Measurements from ENCODE around the gene MFGE8. TPM values are rescaled to one million over a fixed set of nuclear protein-coding genes. Genes with fewer than 3 reads are reported as not detected.

MFGE8 gene
- polyA plus RNA-seq, 6 donors from 2014 or later, result 1.2 to 4.0 (median 1.8) TPM; not detected in 1

DNA sequence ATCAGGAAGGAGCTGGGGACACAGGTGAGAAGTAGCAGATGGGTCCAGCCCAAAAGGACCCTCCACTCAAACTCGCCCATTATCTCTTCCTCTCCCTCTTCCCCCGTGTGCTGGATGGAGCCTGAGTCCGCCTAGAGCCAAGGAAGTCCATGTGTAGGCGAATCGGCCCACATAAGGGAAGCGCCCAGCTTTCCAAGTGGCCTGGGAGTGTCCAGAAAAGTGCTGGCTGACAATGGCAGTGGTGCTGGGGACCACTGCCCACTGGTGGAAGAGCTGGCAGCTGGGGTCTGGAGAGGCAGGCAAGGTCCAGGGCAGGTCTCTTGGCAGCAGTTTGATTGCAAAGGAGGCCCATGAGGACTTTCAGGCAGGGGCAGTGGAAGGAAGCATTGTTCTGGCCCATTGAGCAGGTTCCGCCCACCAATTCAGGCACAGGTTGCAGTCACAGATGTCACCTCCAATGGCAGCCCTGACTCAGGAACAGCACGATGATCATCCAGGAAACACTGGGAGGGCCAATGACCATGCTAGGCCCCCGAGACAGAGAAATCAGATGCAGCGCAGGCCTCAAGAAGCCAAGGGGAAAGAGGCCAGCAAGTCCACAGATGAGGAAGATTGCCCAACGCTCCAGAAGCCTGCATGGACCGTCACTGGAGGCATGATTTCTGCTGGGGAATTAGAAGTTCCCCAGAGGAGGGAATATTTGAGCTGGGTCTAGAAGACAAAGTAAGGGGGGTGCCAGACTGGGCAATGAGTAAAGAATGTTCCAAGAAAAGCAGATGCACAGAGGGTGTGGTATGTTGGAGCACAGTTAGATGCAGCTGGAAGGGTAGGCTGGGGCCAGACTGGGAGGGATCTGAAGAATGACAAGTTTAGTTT, 3.0 kb downstream of the MFGE8 start:
- Mint-ChIP-seq H3K4me1 (peaks cover 13 to 27% (median 19%) of the 10 kb centered on the region in 3 donors), H3K36me3 (no peaks in the 10 kb centered on the region), H3K27ac (peak overlapping the region in 4 of 6 donors; percentile 23 to 76 (median 56)), H3K4me3 (peak overlapping the region in 3 of 8 donors; percentile 64 to 89 (median 71)), H3K9me3 (no peaks in the 10 kb centered on the region), H3K27me3 (no peaks in the 10 kb centered on the region)
- ATAC-seq (ENCODE audit: low read depth in 2 of 2) (no peak), DNase-seq (no peak)

DNA sequence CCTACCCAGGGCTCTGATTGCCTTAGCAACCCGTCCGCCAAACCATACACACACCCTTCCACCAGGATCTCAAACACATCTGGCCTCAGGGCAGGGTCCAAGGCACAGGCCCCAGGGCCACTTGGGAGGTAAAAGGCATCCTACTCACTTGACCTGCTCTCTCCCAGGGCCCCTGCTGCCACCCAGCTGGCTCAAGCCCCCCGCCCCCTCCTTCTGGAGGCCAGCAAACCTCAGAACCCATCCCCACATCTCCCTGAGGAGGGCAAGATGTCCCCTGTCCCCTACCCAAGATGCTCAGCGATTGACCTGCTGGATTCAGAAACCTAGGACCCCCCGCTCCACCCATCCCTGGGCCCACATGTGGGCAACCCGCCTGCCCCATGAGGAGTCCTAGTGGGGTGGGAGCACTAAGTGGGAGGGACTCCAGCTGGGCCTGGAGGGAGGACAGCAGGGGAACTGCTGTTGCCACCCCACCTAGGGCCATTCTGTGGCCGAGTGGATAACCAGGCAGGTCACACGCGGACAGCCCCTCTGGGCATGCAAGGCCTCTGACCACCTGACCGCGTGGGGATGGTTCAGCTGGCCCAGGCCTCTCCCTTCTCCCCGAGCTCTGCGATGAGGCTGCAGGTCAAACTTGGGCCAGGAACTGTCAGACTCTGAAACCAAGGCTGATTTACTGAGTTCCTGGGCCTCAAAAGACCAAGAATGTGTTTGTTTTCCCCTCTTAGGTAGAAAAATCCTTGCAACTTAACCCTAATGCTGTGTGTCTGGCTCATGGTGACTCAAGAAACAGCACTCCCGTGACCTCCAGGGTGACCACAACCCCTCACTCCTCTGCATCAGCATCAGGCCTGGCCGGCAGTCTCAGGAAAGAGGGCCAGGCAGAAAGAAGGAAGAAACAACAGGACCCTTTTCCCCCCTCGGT, 4.2 kb downstream of the MFGE8 start:
- no peak for ATAC-seq (ENCODE audit: low read depth in 2 of 2)

DNA sequence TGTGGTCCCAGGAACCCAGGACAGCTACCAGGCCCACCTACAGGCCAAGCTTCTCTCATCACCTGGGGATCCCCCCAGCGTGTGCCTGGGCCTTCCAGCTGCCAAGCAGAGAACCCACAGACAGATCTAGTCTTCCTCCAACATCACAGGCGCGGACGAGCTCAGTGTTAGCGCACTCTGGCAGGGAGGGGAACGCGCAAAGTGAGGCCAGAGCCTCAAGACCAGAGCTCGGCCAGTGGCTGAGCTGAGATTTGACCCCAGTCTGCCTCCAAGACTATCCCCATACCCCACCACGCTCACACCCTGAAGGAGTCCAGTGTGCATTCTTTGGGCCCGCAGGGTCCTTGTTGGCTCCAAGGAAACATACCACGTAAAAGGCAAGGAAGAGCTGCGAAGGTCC, 5.1 kb downstream of the MFGE8 start:
- Mint-ChIP-seq H3K36me3 (no peaks in the 10 kb centered on the region), H3K4me1 (peaks cover 7 to 29% (median 28%) of the 10 kb centered on the region in 3 donors), H3K27me3 (no peaks in the 10 kb centered on the region), H3K4me3 (no peak overlapping the region), H3K27ac (no peak overlapping the region), H3K9me3 (no peaks in the 10 kb centered on the region)
- DNase-seq, result no peak
- ATAC-seq (ENCODE audit: low read depth in 2 of 2), result no peak

More for the DNA sequence above, 4.2 kb downstream of the MFGE8 start:
- Mint-ChIP-seq H3K4me3 (peak overlapping the region in 1 of 8 donors; percentile 18), H3K27ac (peak overlapping the region in 1 of 6 donors; percentile 76), H3K36me3 (no peaks in the 10 kb centered on the region), H3K9me3 (no peaks in the 10 kb centered on the region), H3K4me1 (peaks cover 13 to 36% (median 31%) of the 10 kb centered on the region in 3 donors), H3K27me3 (no peaks in the 10 kb centered on the region)
- no peak for DNase-seq

DNA sequence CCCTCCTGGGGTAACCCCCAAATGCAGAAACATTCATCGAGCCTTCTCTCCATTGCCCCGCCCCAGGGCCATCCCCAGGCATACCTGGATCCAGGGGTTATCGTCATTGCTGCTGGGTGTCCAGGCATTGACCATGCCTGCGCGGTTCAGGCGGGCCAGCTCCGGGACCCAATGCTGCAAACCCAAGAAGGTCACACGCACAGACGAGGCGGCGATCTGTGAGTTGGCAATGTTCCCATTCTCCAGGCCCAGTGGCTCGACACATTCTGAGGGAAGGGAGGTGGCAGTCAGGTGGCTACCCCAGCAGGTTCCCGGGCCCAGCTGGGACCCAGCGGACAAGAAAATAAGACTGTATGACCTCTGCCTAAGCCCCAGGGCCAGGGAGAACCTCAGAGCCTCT, 6.1 kb downstream of the MFGE8 start:
- no peaks in the 10 kb centered on the region for H3K27me3 Mint-ChIP-seq
- no peaks in the 10 kb centered on the region for H3K36me3 Mint-ChIP-seq
- DNase-seq, result no peak
- no peaks in the 10 kb centered on the region for H3K9me3 Mint-ChIP-seq
- no peak overlapping the region for H3K27ac Mint-ChIP-seq
- ATAC-seq (ENCODE audit: low read depth in 2 of 2), result no peak
- no peak overlapping the region for H3K4me3 Mint-ChIP-seq
- H3K4me1 Mint-ChIP-seq, result peaks cover 6 to 24% (median 22%) of the 10 kb centered on the region in 3 donors

DNA sequence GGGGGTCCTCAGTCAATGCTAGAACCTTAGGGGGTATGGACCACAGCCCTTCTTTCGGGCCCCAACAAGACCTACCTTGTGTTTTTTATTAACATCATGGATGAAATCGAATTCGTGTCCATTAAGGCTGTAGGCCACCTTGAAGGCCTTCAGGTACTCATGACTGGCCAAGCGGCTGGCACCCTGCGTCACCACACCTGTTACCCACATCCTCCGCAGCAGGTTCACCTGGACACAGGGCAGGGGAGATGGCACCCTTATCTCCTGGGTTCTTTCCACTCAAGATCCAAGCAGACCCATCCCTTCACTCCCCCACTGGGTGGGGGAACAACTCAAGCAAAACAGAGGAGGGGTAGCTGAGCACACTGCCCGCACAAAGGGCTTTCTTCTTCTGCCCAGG, 6.6 kb downstream of the MFGE8 start:
- no peaks in the 10 kb centered on the region for H3K27me3 Mint-ChIP-seq
- DNase-seq (no peak), ATAC-seq (ENCODE audit: low read depth in 2 of 2) (no peak)
- H3K4me3 Mint-ChIP-seq, result peak overlapping the region in 1 of 8 donors; percentile 42
- no peaks in the 10 kb centered on the region for H3K9me3 Mint-ChIP-seq
- peaks cover 4 to 20% (median 19%) of the 10 kb centered on the region in 3 donors for H3K4me1 Mint-ChIP-seq
- H3K27ac Mint-ChIP-seq, result peak overlapping the region in 2 of 6 donors; percentile 16 to 54
- H3K36me3 Mint-ChIP-seq, result no peaks in the 10 kb centered on the region

DNA sequence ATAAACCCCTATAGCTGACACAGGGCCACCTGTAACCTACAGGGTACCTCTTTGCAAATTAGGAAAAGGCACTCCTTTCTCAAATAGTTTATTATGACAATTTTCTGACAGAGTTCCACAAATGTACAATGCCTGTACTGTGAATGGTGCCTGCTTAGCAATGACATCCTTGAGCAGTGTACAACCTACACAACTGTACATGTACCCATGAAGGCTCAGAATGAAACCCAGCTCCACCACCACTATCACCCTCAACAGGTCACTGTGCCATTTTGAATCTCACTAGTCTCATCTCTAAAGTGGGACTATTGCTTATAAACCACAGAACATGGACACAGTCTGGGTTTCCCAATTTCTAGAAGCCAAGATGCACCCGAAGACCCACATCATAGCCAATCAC, 7.0 kb downstream of the MFGE8 start:
- H3K27me3 Mint-ChIP-seq, result no peaks in the 10 kb centered on the region
- peaks cover 4 to 20% (median 19%) of the 10 kb centered on the region in 3 donors for H3K4me1 Mint-ChIP-seq
- H3K27ac Mint-ChIP-seq, result peak overlapping the region in 2 of 6 donors; percentile 16 to 32
- no peaks in the 10 kb centered on the region for H3K36me3 Mint-ChIP-seq
- no peaks in the 10 kb centered on the region for H3K9me3 Mint-ChIP-seq
- no peak for DNase-seq
- ATAC-seq (ENCODE audit: low read depth in 2 of 2), result no peak
- H3K4me3 Mint-ChIP-seq, result no peak overlapping the region

DNA sequence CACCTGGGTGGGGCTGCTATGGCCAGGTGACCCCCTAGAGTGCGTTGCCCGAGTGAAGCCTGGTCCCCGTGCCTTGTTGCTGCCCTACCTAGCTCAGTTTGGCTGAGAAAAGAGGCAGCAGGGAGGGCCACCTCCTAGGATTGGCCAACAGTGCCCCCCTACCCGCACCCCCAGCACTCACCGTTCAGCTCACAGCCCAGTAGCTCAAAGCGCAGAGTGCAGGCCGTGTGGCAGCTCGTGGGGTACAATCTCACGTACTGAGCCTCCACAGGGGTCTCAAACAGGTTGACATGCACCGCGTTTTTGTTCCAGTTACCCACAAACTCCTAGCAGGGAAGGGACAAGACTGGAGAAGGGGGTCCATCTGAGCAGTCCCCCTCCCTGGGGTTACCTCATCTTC, 7.6 kb downstream of the MFGE8 start:
- Mint-ChIP-seq H3K9me3 (no peaks in the 10 kb centered on the region), H3K4me1 (peaks cover 4 to 20% (median 19%) of the 10 kb centered on the region in 3 donors), H3K27me3 (no peaks in the 10 kb centered on the region), H3K36me3 (no peaks in the 10 kb centered on the region), H3K4me3 (no peak overlapping the region), H3K27ac (no peak overlapping the region)
- DNase-seq, result no peak
- ATAC-seq (ENCODE audit: low read depth in 2 of 2), result no peak

DNA sequence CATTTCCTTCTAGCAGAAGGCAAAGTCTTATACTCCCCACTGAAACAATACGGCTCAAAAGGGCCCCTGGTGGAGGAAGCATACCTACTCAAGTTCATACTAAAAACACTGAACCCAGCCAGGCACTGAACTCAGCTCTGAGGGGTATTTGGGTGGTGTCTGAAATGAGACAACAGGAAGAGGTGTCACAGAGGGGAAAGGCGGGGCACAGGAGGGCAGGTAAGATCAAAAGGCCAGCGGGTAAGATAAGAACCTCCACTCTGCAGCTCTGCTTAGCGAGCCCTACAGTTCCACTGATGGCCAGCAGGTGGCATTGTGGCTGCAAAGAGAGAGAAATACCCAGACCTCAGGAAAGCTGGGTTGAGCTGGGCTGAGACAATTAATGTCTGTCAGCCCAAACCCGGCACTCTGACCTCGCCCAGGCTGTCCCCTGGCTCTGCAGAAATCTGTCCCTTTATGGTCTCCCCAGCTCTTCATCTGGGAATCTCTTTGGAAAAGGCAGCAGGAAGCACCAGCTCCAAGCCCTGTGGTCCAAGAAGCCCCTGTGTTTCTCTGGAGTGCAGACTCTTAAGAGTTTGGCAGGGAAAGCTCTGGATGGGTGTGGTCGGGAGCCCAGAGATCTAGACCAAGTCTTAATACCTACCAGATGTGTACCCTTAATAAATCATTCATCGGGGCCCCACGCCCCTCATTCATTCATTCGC, 8.4 kb downstream of the MFGE8 start:
- no peak overlapping the region for H3K27ac Mint-ChIP-seq
- H3K4me1 Mint-ChIP-seq, result peaks cover 0 to 16% (median 14%) of the 10 kb centered on the region in 3 donors
- peak; percentile 83 to 87 for ATAC-seq (ENCODE audit: low read depth in 2 of 2)
- no peaks in the 10 kb centered on the region for H3K36me3 Mint-ChIP-seq
- H3K9me3 Mint-ChIP-seq, result no peaks in the 10 kb centered on the region
- DNase-seq, result peak; percentile 57
- no peak overlapping the region for H3K4me3 Mint-ChIP-seq
- no peaks in the 10 kb centered on the region for H3K27me3 Mint-ChIP-seq

DNA sequence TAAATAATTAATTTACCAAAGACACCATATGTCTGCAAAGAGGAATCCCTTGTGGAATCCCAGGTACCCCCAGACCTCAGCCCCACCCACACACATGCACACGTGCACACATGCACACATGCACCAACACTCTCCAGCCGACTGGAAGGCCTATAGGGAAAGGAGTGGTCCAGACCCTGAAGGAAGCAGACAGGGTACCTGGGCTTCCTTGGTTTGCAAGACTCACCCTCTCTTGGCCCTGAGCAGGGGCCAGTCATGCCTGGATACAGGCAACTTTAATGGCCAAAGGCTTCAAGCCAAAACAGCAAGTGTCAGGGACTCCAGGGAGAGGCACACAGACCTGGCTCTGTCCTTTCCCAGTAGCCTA, 8.9 kb downstream of the MFGE8 start:
- no peaks in the 10 kb centered on the region for H3K36me3 Mint-ChIP-seq
- no peak overlapping the region for H3K27ac Mint-ChIP-seq
- ATAC-seq (ENCODE audit: low read depth in 2 of 2), result no peak
- H3K9me3 Mint-ChIP-seq, result no peaks in the 10 kb centered on the region
- no peak for DNase-seq
- peaks cover 0 to 16% (median 14%) of the 10 kb centered on the region in 3 donors for H3K4me1 Mint-ChIP-seq
- no peaks in the 10 kb centered on the region for H3K27me3 Mint-ChIP-seq
- no peak overlapping the region for H3K4me3 Mint-ChIP-seq

DNA sequence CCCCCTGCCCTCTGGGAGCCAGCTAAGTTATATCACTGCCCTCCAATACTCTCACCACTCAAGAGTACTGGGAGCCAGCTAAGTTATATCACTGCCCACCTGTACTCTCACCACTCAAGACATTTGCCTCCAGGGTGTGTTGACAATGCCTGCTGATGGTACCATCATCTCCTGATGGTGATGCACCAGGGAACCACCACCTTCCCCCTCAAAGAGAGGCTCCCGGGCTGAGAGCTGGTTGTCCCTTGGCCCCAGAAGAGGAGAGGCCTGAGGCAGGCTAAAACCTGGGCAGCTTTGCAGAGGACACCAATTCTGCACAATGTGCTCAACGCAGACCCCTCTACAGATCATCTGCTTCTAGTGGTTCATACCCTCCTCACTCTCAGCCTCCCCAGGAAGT, 10.3 kb downstream of the MFGE8 start:
- ATAC-seq (ENCODE audit: low read depth in 2 of 2) (no peak), DNase-seq (no peak)
- Mint-ChIP-seq H3K4me3 (no peak overlapping the region), H3K27me3 (peaks cover 0 to under 1% (median 0%) of the 10 kb centered on the region in 3 donors), H3K36me3 (no peaks in the 10 kb centered on the region), H3K9me3 (no peaks in the 10 kb centered on the region), H3K27ac (no peak overlapping the region), H3K4me1 (peaks cover 0 to 14% (median 11%) of the 10 kb centered on the region in 3 donors)

DNA sequence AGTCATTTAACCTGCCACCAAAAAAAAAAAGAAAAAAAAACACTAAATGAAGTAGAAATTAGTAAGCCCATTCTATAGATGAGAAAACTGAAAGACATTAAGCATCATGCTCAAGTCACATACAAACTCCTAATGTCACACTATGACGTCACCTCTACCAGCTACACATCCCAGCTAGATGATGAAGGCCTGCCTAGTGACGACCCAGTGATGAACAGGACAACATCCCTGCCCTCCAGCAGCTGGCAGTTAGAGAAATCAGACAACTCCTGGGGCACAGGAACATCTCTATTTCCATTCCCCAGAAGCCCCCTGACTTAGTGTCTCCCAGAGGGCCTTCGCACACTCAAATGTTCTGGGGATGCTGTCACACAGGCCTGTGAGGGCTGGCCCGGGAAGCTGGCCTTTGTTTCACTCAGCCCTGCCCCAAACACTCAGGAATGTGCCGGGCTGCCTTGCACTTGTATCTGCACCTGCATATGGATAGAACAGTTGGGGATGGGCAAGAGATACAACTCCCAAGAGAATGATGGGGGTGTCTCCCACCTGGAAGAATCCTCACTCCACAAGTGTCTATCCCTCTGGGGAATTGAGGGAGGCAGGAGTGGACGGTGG, 10.9 kb downstream of the MFGE8 start:
- Mint-ChIP-seq H3K4me3 (peak overlapping the region in 1 of 8 donors; percentile 49), H3K4me1 (peaks cover 0 to 15% (median 14%) of the 10 kb centered on the region in 3 donors), H3K9me3 (no peaks in the 10 kb centered on the region), H3K27ac (no peak overlapping the region), H3K36me3 (no peaks in the 10 kb centered on the region), H3K27me3 (peaks cover 0 to 5% (median 0%) of the 10 kb centered on the region in 3 donors)
- ATAC-seq (ENCODE audit: low read depth in 2 of 2), result no peak
- no peak for DNase-seq

DNA sequence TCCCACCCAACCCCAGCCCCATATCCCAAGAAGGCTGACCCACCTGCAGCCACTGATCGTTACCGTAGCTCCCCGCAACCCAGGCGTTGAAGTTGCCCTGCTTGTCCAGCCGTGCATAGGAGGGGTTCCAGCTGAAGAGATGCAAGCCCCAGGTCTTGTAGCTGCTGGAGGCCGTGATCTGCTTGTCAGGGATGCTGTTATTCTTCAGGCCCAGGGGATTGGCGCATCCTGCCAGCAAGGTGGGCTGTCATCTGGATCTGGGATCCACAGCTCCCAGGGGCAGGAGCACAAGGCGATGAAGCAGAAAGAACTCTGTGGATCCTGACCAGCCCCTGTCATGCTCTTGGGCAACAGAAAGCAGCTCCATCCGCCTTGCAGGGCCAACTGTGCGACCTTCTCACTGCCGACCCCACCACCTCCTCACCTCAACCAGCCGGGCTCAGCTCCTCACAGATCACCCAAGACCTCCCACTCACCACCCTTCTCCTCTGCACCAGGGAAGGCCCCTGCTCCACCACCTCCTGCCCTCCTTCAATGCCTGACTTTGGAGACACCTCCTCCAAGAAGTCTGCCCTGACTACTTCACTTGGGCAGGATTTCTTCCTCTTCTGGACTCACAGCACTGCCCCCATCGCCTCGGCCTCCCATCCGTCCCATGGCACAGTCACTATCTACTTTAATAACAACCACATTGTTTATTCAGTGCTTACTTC, 11.5 kb downstream of the MFGE8 start:
- ATAC-seq (ENCODE audit: low read depth in 2 of 2), result no peak
- no peak for DNase-seq
- no peaks in the 10 kb centered on the region for H3K9me3 Mint-ChIP-seq
- H3K36me3 Mint-ChIP-seq, result no peaks in the 10 kb centered on the region
- peaks cover 0 to 5% (median 3%) of the 10 kb centered on the region in 3 donors for H3K27me3 Mint-ChIP-seq
- peaks cover 3 to 16% (median 15%) of the 10 kb centered on the region in 3 donors for H3K4me1 Mint-ChIP-seq
- peak overlapping the region in 1 of 8 donors; percentile 49 for H3K4me3 Mint-ChIP-seq
- H3K27ac Mint-ChIP-seq, result no peak overlapping the region
